Stomach (tissue), 9 donors: ENCODE results near the gene MED12L. TPM values are rescaled to one million over a fixed set of nuclear protein-coding genes. Genes with fewer than 3 reads are reported as not detected.
A peak's percentile ranks its signal among the peaks of the same experiment; 100 is the strongest.

Source experiments
- DNase-seq, 2 donors: peaks; one replicate each; pipeline versions ENCODE4 v3.0.0 to v3.0.0-alpha.2; 2013 to 2019
- H3K27ac ChIP-seq, 5 donors: fragments of 200-600 bp in 4 of 5; sonication (generic) in 4 of 5; one replicate each; pipeline ENCODE4 v1.5.1; 2013 to 2019; ENCODE audit warnings: mild to moderate bottlenecking in 1 of 5, moderate library complexity in 1 of 5
- H3K27me3 ChIP-seq, 3 donors: fragments of 200-600 bp; sonication (generic); one replicate each; pipeline ENCODE4 v1.5.1; 2017 to 2019; ENCODE audit warnings: mixed run types in 1 of 3
- H3K36me3 ChIP-seq, 4 donors: fragments of 200-600 bp; sonication (generic); 1 replicate in 3 of 4; 2 replicates in 1 of 4; pipeline ENCODE4 v1.5.1; 2016 to 2019
- H3K4me1 ChIP-seq, 4 donors: fragments of 200-600 bp; sonication (generic); one replicate each; pipeline ENCODE4 v1.5.1; 2016 to 2019
- H3K4me3 ChIP-seq, 4 donors: fragments of 200-600 bp; sonication (generic) in 3 of 4; one replicate each; pipeline ENCODE4 v1.5.1; 2016 to 2019; ENCODE audit warnings: mild to moderate bottlenecking in 1 of 4
- H3K9me3 ChIP-seq, 4 donors: fragments of 200-600 bp; sonication (generic); one replicate each; pipeline ENCODE4 v1.5.1; 2016 to 2019
- CTCF ChIP-seq, 7 experiments: fragments of 450-650 bp in 4 of 7; fragments of 200-600 bp in 3 of 7; sonication (generic) in 3 of 7; IDR thresholded peaks; one replicate each; pipeline ENCODE4 v1.5.1; 2016 to 2019; ENCODE audit warnings: antibody characterized with exemption in 7 of 7, control low read depth in 2 of 7, mild to moderate bottlenecking in 1 of 7
- EP300 ChIP-seq: sonication (generic); formaldehyde crosslinking; IDR thresholded peaks from one replicate; pipeline ENCODE4 v1.6.1; 2017; ENCODE audit warnings: antibody characterized with exemption
- POLR2A ChIP-seq, 4 donors: fragments of 450-650 bp; IDR thresholded peaks; one replicate each; pipeline ENCODE4 v1.6.1; 2016; ENCODE audit warnings: antibody characterized with exemption in 4 of 4, control low read depth in 2 of 4, mild to moderate bottlenecking in 1 of 4, moderate library complexity in 1 of 4
- POLR2AphosphoS5 ChIP-seq, 3 donors: sonication (generic); formaldehyde crosslinking; IDR thresholded peaks; one replicate each; pipeline ENCODE4 v1.6.1; 2016; ENCODE audit warnings: antibody characterized with exemption in 3 of 3
- WGBS, 5 donors: extraction: QIAGEN DNeasy Blood & Tissue Kit in 3 of 5; methylation state at CpG; one replicate each; pipeline versions ENCODE4 v1.1.5 to v1.1.7; 2013 to 2018; 5-methylcytosine and 5-hydroxymethylcytosine counted together
- intact Hi-C: fragments of 100-400 bp; cut with DNase I; formaldehyde crosslinking; loops from one replicate; pipeline ENCODE4 v1.15.1; 2023; ENCODE audit warnings: low total_unique reads
- polyA plus RNA-seq, 3 donors: library from polyadenylated mRNA; stranded (reverse); fragments of 200-250 nt; gene quantifications; one replicate each; pipeline ENCODE4 v1.2.3, GENCODE V29; 2013
- total RNA-seq, 5 donors: library from RNA; depleted of rRNA; stranded (reverse); fragments of >200 nt; gene quantifications; one replicate each; pipeline versions ENCODE4 v1.1.0 to v1.2.3, GENCODE V29; 2014 to 2016
- donor health status: healthy with polysubstance abuse.
- donor health status: Bipolar disorder and iron deficiency.
- donor health status: healthy.

The MED12L gene
- total and polyA plus RNA-seq, 8 donors: 0.06 to 2.9 (median 0.36) TPM; not detected in 2

DNA sequence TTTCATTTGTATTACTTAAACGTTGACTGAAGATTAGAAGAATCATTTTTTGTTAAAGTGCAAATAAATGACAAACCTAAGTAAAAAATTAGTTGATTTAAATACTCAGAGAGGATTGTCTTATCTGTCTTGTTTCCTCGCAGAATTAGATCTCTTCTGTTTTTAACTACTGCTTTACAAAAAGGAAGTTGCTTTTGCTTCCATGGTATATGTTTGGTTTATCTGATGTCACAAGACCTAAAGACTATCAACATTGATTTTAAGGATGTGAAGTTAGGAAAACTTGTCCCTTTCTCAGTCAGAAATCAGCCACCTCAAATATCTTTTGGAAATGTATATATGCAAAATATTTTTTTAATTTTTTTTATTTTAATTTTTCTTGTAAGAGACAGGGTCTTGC lies 88.9 kb downstream of the MED12L start:
- TF ChIP-seq EP300 (no peak), POLR2A (IDR thresholded peaks at IDR 0.05) (no peak), POLR2AphosphoS5 (IDR thresholded peaks at IDR 0.05) (no peak), CTCF (IDR thresholded peaks at IDR 0.05) (no peak)

DNA sequence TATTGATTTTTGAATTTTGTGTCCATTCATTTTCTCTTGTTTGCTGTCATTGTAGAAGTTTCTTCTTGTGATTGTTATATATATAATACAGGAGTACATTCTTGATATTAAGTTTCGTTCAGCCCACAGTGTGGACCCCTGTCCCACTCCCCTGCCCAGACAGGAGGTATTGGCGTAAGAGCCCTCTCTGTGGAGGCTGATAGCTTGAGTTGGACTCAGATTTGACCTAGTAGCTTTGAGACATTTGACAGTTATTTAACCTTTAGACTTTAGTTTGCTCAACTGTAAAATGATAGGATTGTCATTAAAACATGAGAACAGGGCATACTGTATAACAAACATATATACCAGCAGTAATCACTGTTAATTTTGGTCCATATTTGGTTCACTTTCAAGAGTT lies 90.5 kb downstream of the MED12L start:
- intact Hi-C loops: no loop called here
- H3K27me3 ChIP-seq: no peaks in the 10 kb centered on the region
- no peak for DNase-seq

More for the DNA sequence above, 88.9 kb downstream of the MED12L start:
- intact Hi-C loops: loop anchor here (5.0 kb wide), 1 partner anchor 113 kb away; no protein-coding TSS in a partner anchor
- no peaks in the 10 kb centered on the region for H3K36me3 ChIP-seq
- DNase-seq: no peak
- 45 to 52% (median 52%) methylated on average over 2 of the region's 2 CpGs for WGBS, 5 donors
- H3K9me3 ChIP-seq: no peaks in the 10 kb centered on the region
- H3K4me3 ChIP-seq: no peak overlapping the region
- no peak overlapping the region for H3K27ac ChIP-seq
- H3K4me1 ChIP-seq: peaks cover 0 to 20% (median 0%) of the 10 kb centered on the region in 4 donors
- no peaks in the 10 kb centered on the region for H3K27me3 ChIP-seq

GRCh38 chr3:151178208-151178845 lies 92.9 kb downstream of the MED12L start:
- H3K27ac ChIP-seq: no peak overlapping the region
- no peaks in the 10 kb centered on the region for H3K36me3 ChIP-seq
- WGBS, 5 donors: 28 to 47% (median 38%) methylated on average over 2 of the region's 2 CpGs
- peak in 1 of 2 donors; percentile 76 for DNase-seq
- H3K9me3 ChIP-seq: no peaks in the 10 kb centered on the region
- intact Hi-C loops: no loop called here
- no peaks in the 10 kb centered on the region for H3K4me1 ChIP-seq
- no peak for TF ChIP-seq POLR2AphosphoS5 (IDR thresholded peaks at IDR 0.05)
- no peak for TF ChIP-seq CTCF (IDR thresholded peaks at IDR 0.05)
- TF ChIP-seq POLR2A (IDR thresholded peaks at IDR 0.05): no peak
- TF ChIP-seq EP300: no peak
- no peak overlapping the region for H3K4me3 ChIP-seq
- H3K27me3 ChIP-seq: no peaks in the 10 kb centered on the region

More for the DNA sequence above, 90.5 kb downstream of the MED12L start:
- Histone ChIP-seq H3K9me3 (no peaks in the 10 kb centered on the region), H3K4me3 (no peak overlapping the region), H3K27ac (no peak overlapping the region), H3K4me1 (peaks cover 0 to 4% (median 0%) of the 10 kb centered on the region in 4 donors), H3K36me3 (no peaks in the 10 kb centered on the region)
- TF ChIP-seq EP300 (no peak), CTCF (IDR thresholded peaks at IDR 0.05) (no peak), POLR2AphosphoS5 (IDR thresholded peaks at IDR 0.05) (no peak), POLR2A (IDR thresholded peaks at IDR 0.05) (no peak)
- 94 to 98% (median 97%) methylated on average over 2 of the region's 2 CpGs for WGBS, 5 donors

- no peaks in the 10 kb centered on the region for H3K36me3 ChIP-seq
- H3K9me3 ChIP-seq: no peaks in the 10 kb centered on the region
- no peak for TF ChIP-seq POLR2A (IDR thresholded peaks at IDR 0.05)
- TF ChIP-seq POLR2AphosphoS5 (IDR thresholded peaks at IDR 0.05): no peak
- no peak for TF ChIP-seq CTCF (IDR thresholded peaks at IDR 0.05)
- TF ChIP-seq EP300: no peak
- intact Hi-C loops: no loop called here
- H3K27ac ChIP-seq: no peak overlapping the region
- H3K27me3 ChIP-seq: no peaks in the 10 kb centered on the region
- no peak for DNase-seq
- 50 to 71% (median 65%) methylated on average over 5 of the region's 5 CpGs for WGBS, 5 donors
- no peak overlapping the region for H3K4me3 ChIP-seq
- no peaks in the 10 kb centered on the region for H3K4me1 ChIP-seq
Observed at GRCh38 chr3:151182349-151183079, 97.0 kb downstream of the MED12L start.
